HG03521 (cell line): ENCODE results near the gene CCDC107.

Experiments
- ATAC-seq: cut with Tn5 transposase; IDR thresholded peaks from one replicate; pipeline ENCODE4 v1.9.1; 2021; ENCODE audit warnings: mild to moderate bottlenecking, moderate library complexity; ENCODE audit not compliant: unreplicated experiment

CCDC107 gene

DNA sequence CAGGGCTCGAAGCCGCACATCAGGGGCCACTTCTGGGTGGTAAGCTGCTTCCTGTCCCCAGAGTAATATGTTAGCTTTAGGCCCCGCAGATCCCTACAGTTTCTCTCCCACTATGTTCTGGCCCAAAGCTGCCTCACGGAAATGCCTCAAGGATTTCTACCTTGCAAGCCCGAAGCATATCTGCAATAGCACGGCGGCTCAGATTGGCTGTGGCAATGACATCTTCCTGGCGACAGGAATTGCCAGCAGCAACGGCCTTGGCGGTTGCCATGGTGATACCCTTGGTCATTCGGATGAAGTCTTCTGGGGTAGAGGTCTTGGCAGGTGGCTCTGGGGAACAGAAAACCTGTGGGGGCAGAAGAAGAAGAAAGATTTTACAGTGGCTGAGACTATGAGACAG is 41.9 kb downstream of the CCDC107 start:
- no peak for ATAC-seq

DNA sequence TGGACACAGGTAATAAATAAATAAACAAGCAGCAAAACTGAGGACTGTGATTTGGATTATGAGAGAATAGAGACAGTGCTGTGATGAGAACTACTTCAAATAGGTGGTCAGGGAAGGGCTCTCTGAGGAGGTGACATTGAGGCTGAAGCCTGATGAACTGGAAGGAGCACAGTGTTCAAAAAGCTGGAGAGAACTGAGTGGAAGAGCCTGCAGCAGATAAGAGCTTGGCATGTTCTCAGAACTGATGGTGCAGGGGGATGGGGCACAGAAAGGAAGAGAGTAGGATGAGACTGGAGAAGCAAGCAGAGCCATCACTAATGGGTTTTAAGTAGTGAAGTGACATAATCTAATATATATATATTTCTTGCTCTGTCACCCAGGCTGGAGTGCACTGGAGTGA is 42.9 kb downstream of the CCDC107 start:
- no peak for ATAC-seq

DNA sequence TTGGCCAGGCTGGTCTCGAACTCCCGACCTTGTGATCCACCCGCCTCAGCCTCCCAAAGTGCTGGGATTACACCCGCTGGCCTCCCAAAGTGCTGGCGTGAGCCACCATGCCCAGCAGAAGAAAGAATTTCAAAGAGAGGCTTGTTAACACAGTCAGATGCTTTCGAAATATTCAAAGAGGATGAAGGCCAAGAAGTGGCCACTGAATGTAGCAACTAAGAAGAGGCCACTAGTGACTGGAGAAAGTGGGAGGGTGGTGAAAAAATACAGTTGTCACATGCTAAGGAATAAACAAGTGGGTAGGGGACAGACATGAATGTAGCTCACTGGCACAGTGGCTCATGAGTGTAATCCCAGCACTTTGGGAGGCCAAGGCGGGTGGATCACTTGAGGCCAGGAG is 44.6 kb downstream of the CCDC107 start:
- ATAC-seq: no peak

- ATAC-seq: no peak
These were observed 46.0 kb downstream of the CCDC107 start for GRCh38 chr9:35703906-35704672.

DNA sequence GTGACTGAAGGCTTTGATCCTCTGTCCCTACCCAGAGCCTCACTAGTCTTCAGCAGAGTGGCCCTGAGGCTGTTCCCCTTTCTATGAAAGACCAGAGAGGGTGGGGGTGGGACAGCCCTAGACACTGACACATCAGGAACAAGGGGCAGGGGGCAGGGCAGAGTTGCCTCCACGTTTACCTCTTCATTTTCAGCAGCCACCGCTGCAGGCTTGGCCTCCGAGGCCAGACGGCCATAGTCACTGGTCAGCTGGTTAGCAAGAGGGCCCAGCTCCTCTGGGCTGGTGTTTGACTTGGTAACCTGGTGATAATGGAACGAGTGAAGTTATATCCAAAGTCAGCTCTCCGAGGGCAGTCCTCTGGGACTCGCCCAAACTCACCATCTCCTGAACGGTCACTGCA is 47.3 kb downstream of the CCDC107 start:
- no peak for ATAC-seq

GRCh38 chr9:35705836-35706430 is 47.8 kb downstream of the CCDC107 start:
- ATAC-seq: no peak

DNA sequence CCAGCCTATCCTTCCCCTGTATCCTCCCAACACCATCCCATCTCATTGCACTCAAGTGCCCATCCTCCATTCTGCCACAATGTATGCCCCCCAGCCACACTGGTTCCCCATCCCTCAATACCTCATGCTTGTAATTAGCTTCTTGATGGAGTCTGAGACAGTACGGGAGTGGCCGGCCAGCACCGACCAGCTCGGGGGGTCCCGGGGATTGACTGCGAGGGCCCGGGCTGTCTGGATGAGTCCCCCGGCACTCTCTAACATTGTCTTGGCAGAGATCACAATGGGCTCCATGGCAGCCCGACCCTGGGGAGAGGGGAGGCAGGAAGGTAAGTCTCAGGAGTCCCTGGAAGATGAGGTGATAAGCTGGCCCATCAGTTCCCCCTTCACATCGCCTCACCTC is 48.9 kb downstream of the CCDC107 start:
- no peak for ATAC-seq

GRCh38 chr9:35708146-35708545 is 50.1 kb downstream of the CCDC107 start:
- ATAC-seq: no peak

- ATAC-seq: no peak
These were observed 52.9 kb downstream of the CCDC107 start for GRCh38 chr9:35710818-35711500.
